Chondrocyte (in vitro differentiated cells): ENCODE results near the gene KCNQ1OT1. TPM values are rescaled to one million over a fixed set of nuclear protein-coding genes. Genes with fewer than 3 reads are reported as not detected.

Source experiments
- DNase-seq: peaks from one replicate; pipeline ENCODE4 v3.0.0; 2021; ENCODE audit warnings: mixed read lengths, low spot score
- H3K27ac Mint-ChIP-seq: one replicate; pipeline ENCODE4 v1.8.0; 2021; ENCODE audit warnings: mild to moderate bottlenecking, moderate library complexity, mixed read lengths; ENCODE audit not compliant: unreplicated experiment
- H3K27me3 Mint-ChIP-seq: 2 replicates; pipeline ENCODE4 v1.8.0; 2021; ENCODE audit warnings: low read depth, mixed read lengths
- H3K36me3 Mint-ChIP-seq: 2 replicates; pipeline ENCODE4 v1.8.0; 2021; ENCODE audit warnings: low read depth, mixed read lengths
- H3K4me1 Mint-ChIP-seq: 2 replicates; pipeline ENCODE4 v1.8.0; 2021; ENCODE audit warnings: low read depth, mild to moderate bottlenecking, mixed read lengths
- H3K4me3 Mint-ChIP-seq: one replicate; pipeline ENCODE4 v1.8.0; 2021; ENCODE audit warnings: mild to moderate bottlenecking, moderate library complexity, mixed read lengths; ENCODE audit not compliant: unreplicated experiment
- H3K9me3 Mint-ChIP-seq: 2 replicates; pipeline ENCODE4 v1.8.0; 2021; ENCODE audit warnings: low read depth, mixed read lengths
- CTCF ChIP-seq: fragments of 200-600 bp; sonication (generic); IDR thresholded peaks from 2 replicates; pipeline ENCODE4 v1.5.0; 2021; ENCODE audit warnings: antibody characterized with exemption, mild to moderate bottlenecking, moderate library complexity
- total RNA-seq: library from RNA; stranded (reverse); gene quantifications from 3 replicates; pipeline ENCODE4 v1.2.1, GENCODE V29; 2021

KCNQ1OT1 gene
- total RNA-seq, 1 donor from 2014 or later = 2.5 TPM

DNA sequence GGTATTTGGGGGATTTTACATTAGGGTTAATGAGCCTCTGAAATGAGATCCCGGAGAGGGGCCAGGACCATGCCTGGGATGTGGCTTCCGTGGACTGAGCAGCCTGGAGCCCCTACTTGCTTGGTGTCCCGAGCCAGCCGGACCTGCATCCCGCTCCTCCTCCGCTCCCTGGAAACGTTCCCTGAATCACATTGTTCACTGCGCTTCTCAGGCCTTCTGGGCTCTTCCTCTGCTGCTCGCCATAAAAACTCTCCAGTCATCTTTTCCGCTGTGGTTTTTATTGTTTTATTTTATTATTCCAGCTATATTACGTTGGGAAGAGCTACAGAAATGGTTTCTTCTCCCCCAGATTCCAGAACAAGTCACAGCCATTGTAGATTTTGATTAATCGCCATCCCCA, 13.3 kb upstream of the KCNQ1OT1 start:
- Mint-ChIP-seq H3K36me3 (peaks cover 3% of the 10 kb centered on the region), H3K9me3 (peaks cover 11% of the 10 kb centered on the region), H3K27ac (no peak overlapping the region), H3K27me3 (peaks cover 25% of the 10 kb centered on the region), H3K4me3 (no peak overlapping the region), H3K4me1 (peaks cover 11% of the 10 kb centered on the region)
- DNase-seq = no peak
- no peak for TF ChIP-seq CTCF

GRCh38 chr11:2711161-2711560, 11.4 kb upstream of the KCNQ1OT1 start:
- H3K27me3 Mint-ChIP-seq = peaks cover 24% of the 10 kb centered on the region
- H3K36me3 Mint-ChIP-seq = peaks cover 3% of the 10 kb centered on the region
- H3K27ac Mint-ChIP-seq = no peak overlapping the region
- H3K9me3 Mint-ChIP-seq = peaks cover 11% of the 10 kb centered on the region
- no peak for DNase-seq
- TF ChIP-seq CTCF = no peak
- H3K4me3 Mint-ChIP-seq = no peak overlapping the region
- peaks cover 11% of the 10 kb centered on the region for H3K4me1 Mint-ChIP-seq

- Mint-ChIP-seq H3K9me3 (peaks cover 14% of the 10 kb centered on the region), H3K36me3 (peaks cover 3% of the 10 kb centered on the region), H3K4me3 (no peak overlapping the region), H3K27me3 (peaks cover 22% of the 10 kb centered on the region), H3K27ac (peak overlapping the region; percentile 42), H3K4me1 (peaks cover 11% of the 10 kb centered on the region)
- no peak for TF ChIP-seq CTCF
- no peak for DNase-seq
Measured at GRCh38 chr11:2709429-2709828, 9.6 kb upstream of the KCNQ1OT1 start.

DNA sequence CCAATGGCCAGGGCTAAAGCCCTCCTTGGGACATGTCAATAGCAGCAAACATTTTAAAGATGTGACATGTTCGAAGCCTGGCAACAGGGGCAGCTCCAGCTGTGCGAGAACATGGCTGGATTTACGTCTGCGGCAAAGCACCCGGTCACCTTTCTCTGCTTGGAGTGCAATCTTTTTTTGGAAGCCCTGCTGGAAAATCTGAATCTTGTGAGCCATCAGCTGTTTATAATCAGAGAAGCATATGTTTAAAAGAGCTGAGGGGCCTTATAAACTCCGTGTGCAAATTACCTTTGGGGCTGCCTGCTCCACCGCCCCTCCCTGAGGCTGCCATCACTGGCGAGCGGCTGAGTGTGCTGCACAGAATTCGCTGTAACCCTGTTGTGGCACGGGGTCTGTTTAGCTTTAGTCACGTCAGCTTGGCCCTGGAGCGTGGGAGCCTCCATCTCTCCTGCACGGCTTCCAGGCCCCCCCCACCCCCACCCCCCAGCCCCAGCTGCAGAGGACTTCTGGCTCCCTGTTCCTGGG, 9.0 kb upstream of the KCNQ1OT1 start:
- Mint-ChIP-seq H3K27me3 (peaks cover 16% of the 10 kb centered on the region), H3K4me3 (no peak overlapping the region), H3K4me1 (peaks cover 16% of the 10 kb centered on the region), H3K9me3 (peaks cover 14% of the 10 kb centered on the region), H3K36me3 (peaks cover 3% of the 10 kb centered on the region), H3K27ac (no peak overlapping the region)
- peak; percentile 46 for DNase-seq
- TF ChIP-seq CTCF = no peak

- H3K4me3 Mint-ChIP-seq = no peak overlapping the region
- H3K36me3 Mint-ChIP-seq = peaks cover 3% of the 10 kb centered on the region
Measured at GRCh38 chr11:2708151-2708581, 8.4 kb upstream of the KCNQ1OT1 start.

More at GRCh38 chr11:2708151-2708581, 8.4 kb upstream of the KCNQ1OT1 start:
- TF ChIP-seq CTCF = no peak
- DNase-seq = peak; percentile 58
- Mint-ChIP-seq H3K9me3 (peaks cover 14% of the 10 kb centered on the region), H3K27me3 (peaks cover 16% of the 10 kb centered on the region), H3K4me1 (peaks cover 20% of the 10 kb centered on the region), H3K27ac (no peak overlapping the region)
